GM06990 (cell line): ENCODE results near the gene TMEM117.

Source experiments
- DNase-seq: peaks from one replicate; pipeline ENCODE4 v3.0.0-alpha.2; 2011; ENCODE audit not compliant: insufficient read length; ENCODE audit errors: extremely low read depth
- H3K27me3 ChIP-seq: replicated peaks from 2 replicates; pipeline ENCODE4 v1.6.0; 2011; ENCODE audit warnings: low read length; ENCODE audit not compliant: control insufficient read depth, insufficient read depth
- H3K36me3 ChIP-seq: 2 replicates; pipeline ENCODE4 v1.5.1; 2011; ENCODE audit warnings: low read length; ENCODE audit not compliant: control insufficient read depth, insufficient read depth
- H3K4me3 ChIP-seq: replicated peaks from 2 replicates; pipeline ENCODE4 v1.5.1; 2011; ENCODE audit warnings: low read depth, mild to moderate bottlenecking, control low read depth, low read length
- CTCF ChIP-seq: IDR thresholded peaks from 2 replicates; pipeline ENCODE4 v1.5.1; 2011; ENCODE audit warnings: low read length, control low read depth, mild to moderate bottlenecking, inconsistent platforms; ENCODE audit not compliant: insufficient read depth, poor library complexity, severe bottlenecking

Gene TMEM117

GRCh38 chr12:44295958-44296623 is 460.2 kb downstream of the TMEM117 start:
- no peak overlapping the region for H3K4me3 ChIP-seq

GRCh38 chr12:44296624-44297197 is 460.8 kb downstream of the TMEM117 start:
- H3K36me3 ChIP-seq: no peaks in the 10 kb centered on the region
- no peaks in the 10 kb centered on the region for H3K27me3 ChIP-seq
- H3K4me3 ChIP-seq: no peak overlapping the region
- DNase-seq: no peak
- no peak for TF ChIP-seq CTCF

More at GRCh38 chr12:44295958-44296623, 460.2 kb downstream of the TMEM117 start:
- TF ChIP-seq CTCF: no peak
- H3K36me3 ChIP-seq: no peaks in the 10 kb centered on the region
- no peaks in the 10 kb centered on the region for H3K27me3 ChIP-seq
- no peak for DNase-seq

- no peak for DNase-seq
- no peak overlapping the region for H3K4me3 ChIP-seq
- no peaks in the 10 kb centered on the region for H3K36me3 ChIP-seq
- TF ChIP-seq CTCF: no peak
- no peaks in the 10 kb centered on the region for H3K27me3 ChIP-seq
These were observed 463.6 kb downstream of the TMEM117 start for GRCh38 chr12:44299524-44299923.

GRCh38 chr12:44307506-44308168 is 471.8 kb downstream of the TMEM117 start:
- H3K4me3 ChIP-seq: no peak overlapping the region
- no peak for TF ChIP-seq CTCF
- no peaks in the 10 kb centered on the region for H3K27me3 ChIP-seq
- H3K36me3 ChIP-seq: no peaks in the 10 kb centered on the region
- DNase-seq: no peak

GRCh38 chr12:44313188-44313587 is 477.3 kb downstream of the TMEM117 start:
- H3K27me3 ChIP-seq: no peaks in the 10 kb centered on the region
- no peaks in the 10 kb centered on the region for H3K36me3 ChIP-seq
- no peak overlapping the region for H3K4me3 ChIP-seq
- no peak for DNase-seq
- TF ChIP-seq CTCF: no peak
